ENCODE results near the gene PFDN2. TPM values are rescaled to one million over a fixed set of nuclear protein-coding genes. Genes with fewer than 3 reads are reported as not detected.
"Not testable (repeated sequence)": the region's sequence is repeated elsewhere in the genome, so short reads cannot be mapped to it uniquely, and the experiment has no call there.

The PFDN2 gene
- total RNA-seq, 1 experiment from 2014 or later: 46.8 TPM

GRCh38 chr1:161071886-161072371 is 45.9 kb downstream of the PFDN2 start:
- DNase-seq: peak; percentile 91
- Histone ChIP-seq H3K36me3 (replicated peaks; ENCODE audit: control insufficient read depth, insufficient read depth, low read length) (no peaks in the 10 kb centered on the region), H3K4me3 (ENCODE audit: insufficient read depth, low read depth, low read length) (no peak overlapping the region), H3K27me3 (ENCODE audit: control insufficient read depth, insufficient read depth, low read length) (no peaks in the 10 kb centered on the region; the same call in 1 of the 2 replicates)

- H3K4me3 ChIP-seq (ENCODE audit: insufficient read depth, low read depth, low read length): no peak overlapping the region
- no peak for DNase-seq
- no peaks in the 10 kb centered on the region for H3K36me3 ChIP-seq (replicated peaks; ENCODE audit: control insufficient read depth, insufficient read depth, low read length)
- H3K27me3 ChIP-seq (ENCODE audit: control insufficient read depth, insufficient read depth, low read length): no peaks in the 10 kb centered on the region; the same call in 1 of the 2 replicates
Observed at GRCh38 chr1:161070761-161071160, 47.1 kb downstream of the PFDN2 start.

- Histone ChIP-seq H3K36me3 (replicated peaks; ENCODE audit: control insufficient read depth, insufficient read depth, low read length) (no peaks in the 10 kb centered on the region), H3K27me3 (ENCODE audit: control insufficient read depth, insufficient read depth, low read length) (no peaks in the 10 kb centered on the region; the same call in 1 of the 2 replicates)
- no peak for DNase-seq
Observed at GRCh38 chr1:161069731-161070270, 48.0 kb downstream of the PFDN2 start, which contains the start of gene ARHGAP30. TSS of gene ARHGAP30 (minus strand) at chr1:161069891. CDS start at chr1:161069624, 267 bp downstream.

GRCh38 chr1:161069241-161069640 is 48.6 kb downstream of the PFDN2 start:
- Histone ChIP-seq H3K27me3 (ENCODE audit: control insufficient read depth, insufficient read depth, low read length) (no peaks in the 10 kb centered on the region; the same call in 1 of the 2 replicates), H3K4me3 (ENCODE audit: insufficient read depth, low read depth, low read length) (no peak overlapping the region), H3K36me3 (replicated peaks; ENCODE audit: control insufficient read depth, insufficient read depth, low read length) (no peaks in the 10 kb centered on the region)
- no peak for DNase-seq

More at GRCh38 chr1:161069731-161070270, 48.0 kb downstream of the PFDN2 start, which contains the start of gene ARHGAP30:
- H3K4me3 ChIP-seq (ENCODE audit: insufficient read depth, low read depth, low read length): no peak within 1 kb of the TSS

GRCh38 chr1:161068306-161069234 is 49.3 kb downstream of the PFDN2 start:
- Histone ChIP-seq H3K36me3 (replicated peaks; ENCODE audit: control insufficient read depth, insufficient read depth, low read length) (no peaks in the 10 kb centered on the region), H3K4me3 (ENCODE audit: insufficient read depth, low read depth, low read length) (no peak overlapping the region), H3K27me3 (ENCODE audit: control insufficient read depth, insufficient read depth, low read length) (no peaks in the 10 kb centered on the region; the same call in 1 of the 2 replicates)
- DNase-seq: no peak

- no peaks in the 10 kb centered on the region; the same call in 1 of the 2 replicates for H3K27me3 ChIP-seq (ENCODE audit: control insufficient read depth, insufficient read depth, low read length)
- no peak for DNase-seq
- no peak overlapping the region for H3K4me3 ChIP-seq (ENCODE audit: insufficient read depth, low read depth, low read length)
- no peaks in the 10 kb centered on the region for H3K36me3 ChIP-seq (replicated peaks; ENCODE audit: control insufficient read depth, insufficient read depth, low read length)
Observed at GRCh38 chr1:161066694-161067093, 51.1 kb downstream of the PFDN2 start.

GRCh38 chr1:161065681-161066080 is 52.2 kb downstream of the PFDN2 start:
- not testable (repeated sequence) for DNase-seq; H3K27me3 ChIP-seq (ENCODE audit: control insufficient read depth, insufficient read depth, low read length); H3K36me3 ChIP-seq (replicated peaks; ENCODE audit: control insufficient read depth, insufficient read depth, low read length); H3K4me3 ChIP-seq (ENCODE audit: insufficient read depth, low read depth, low read length)

- not testable (repeated sequence) for DNase-seq; H3K27me3 ChIP-seq (ENCODE audit: control insufficient read depth, insufficient read depth, low read length); H3K36me3 ChIP-seq (replicated peaks; ENCODE audit: control insufficient read depth, insufficient read depth, low read length); H3K4me3 ChIP-seq (ENCODE audit: insufficient read depth, low read depth, low read length)
Observed at GRCh38 chr1:161063936-161064335, 53.9 kb downstream of the PFDN2 start.

- Histone ChIP-seq H3K27me3 (ENCODE audit: control insufficient read depth, insufficient read depth, low read length) (no peaks in the 10 kb centered on the region), H3K4me3 (ENCODE audit: insufficient read depth, low read depth, low read length) (no peak overlapping the region), H3K36me3 (replicated peaks; ENCODE audit: control insufficient read depth, insufficient read depth, low read length) (no peaks in the 10 kb centered on the region)
- DNase-seq: no peak
Observed at GRCh38 chr1:161061419-161061818, 56.4 kb downstream of the PFDN2 start.

- H3K36me3 ChIP-seq (replicated peaks; ENCODE audit: control insufficient read depth, insufficient read depth, low read length): no peaks in the 10 kb centered on the region
- no peak overlapping the region for H3K4me3 ChIP-seq (ENCODE audit: insufficient read depth, low read depth, low read length)
- no peak for DNase-seq
- H3K27me3 ChIP-seq (ENCODE audit: control insufficient read depth, insufficient read depth, low read length): no peaks in the 10 kb centered on the region; the same call in 1 of the 2 replicates
Observed at GRCh38 chr1:161059293-161059692, 58.5 kb downstream of the PFDN2 start.

GRCh38 chr1:161054805-161055204 is 63.0 kb downstream of the PFDN2 start:
- Histone ChIP-seq H3K36me3 (replicated peaks; ENCODE audit: control insufficient read depth, insufficient read depth, low read length) (no peaks in the 10 kb centered on the region; the same call in 1 of the 2 replicates), H3K27me3 (ENCODE audit: control insufficient read depth, insufficient read depth, low read length) (no peaks in the 10 kb centered on the region; the same call in 1 of the 2 replicates), H3K4me3 (ENCODE audit: insufficient read depth, low read depth, low read length) (no peak overlapping the region)
- DNase-seq: no peak

GRCh38 chr1:161054232-161054631 is 63.6 kb downstream of the PFDN2 start:
- H3K27me3 ChIP-seq (ENCODE audit: control insufficient read depth, insufficient read depth, low read length): no peaks in the 10 kb centered on the region; the same call in 1 of the 2 replicates
- H3K36me3 ChIP-seq (replicated peaks; ENCODE audit: control insufficient read depth, insufficient read depth, low read length): no peaks in the 10 kb centered on the region; the same call in 1 of the 2 replicates
- H3K4me3 ChIP-seq (ENCODE audit: insufficient read depth, low read depth, low read length): no peak overlapping the region
- DNase-seq: no peak

- no peak overlapping the region for H3K4me3 ChIP-seq (ENCODE audit: insufficient read depth, low read depth, low read length)
- no peaks in the 10 kb centered on the region; the same call in 1 of the 2 replicates for H3K36me3 ChIP-seq (replicated peaks; ENCODE audit: control insufficient read depth, insufficient read depth, low read length)
- no peaks in the 10 kb centered on the region; the same call in 1 of the 2 replicates for H3K27me3 ChIP-seq (ENCODE audit: control insufficient read depth, insufficient read depth, low read length)
- DNase-seq: no peak
Observed at GRCh38 chr1:161052899-161053298, 64.9 kb downstream of the PFDN2 start.

- peaks cover 2% of the 10 kb centered on the region; the same call in 1 of the 2 replicates for H3K27me3 ChIP-seq (ENCODE audit: control insufficient read depth, insufficient read depth, low read length)
- H3K4me3 ChIP-seq (ENCODE audit: insufficient read depth, low read depth, low read length): no peak overlapping the region
- DNase-seq: no peak
- no peaks in the 10 kb centered on the region; the same call in 1 of the 2 replicates for H3K36me3 ChIP-seq (replicated peaks; ENCODE audit: control insufficient read depth, insufficient read depth, low read length)
Observed at GRCh38 chr1:161051219-161051618, 66.6 kb downstream of the PFDN2 start.

All from H7 (cell line).